ENCODE results near the gene GPAM. TPM values are rescaled to one million over a fixed set of nuclear protein-coding genes. Genes with fewer than 3 reads are reported as not detected.

GPAM gene
- total and polyA plus RNA-seq, 10 of the 15 experiments (the other 5 are each of a cell fraction or from before 2014, with no cell fraction given): 3.3 to 9.4 (median 7.4) TPM

GRCh38 chr10:112183329-112184051, at the start of gene GPAM (continued):
- TF ChIP-seq PRDM15 (CRISPR knock-in tag; IDR thresholded peaks at IDR 0.05) (no peak), USF2 (IDR thresholded peaks at IDR 0.05; ENCODE audit: borderline replicate concordance, low read depth, low read length) (no peak), SKIL (IDR thresholded peaks at IDR 0.05; ENCODE audit: low read depth, poor library complexity, severe bottlenecking) (no peak), GATAD2B (conservative IDR thresholded peaks at IDR 0.05; ENCODE audit: low read depth) (0 out of 2 replicates have a peak, but pooled peaks have one; percentile 27), SRF (IDR thresholded peaks at IDR 0.05; ENCODE audit: low read depth in 2 of 2, low read length in 2 of 2) (peak; percentile 82 to 97), NR2F1 (conservative IDR thresholded peaks at IDR 0.05) (no peak), ZNF207 (IDR thresholded peaks at IDR 0.05; ENCODE audit: borderline replicate concordance) (peak; percentile 94), CBX5 (IDR thresholded peaks at IDR 0.05; ENCODE audit: low read depth) (no peak), NR2C2 (IDR thresholded peaks at IDR 0.05; ENCODE audit: borderline replicate concordance, control insufficient read depth, insufficient read length, low read depth) (no peak), ZBTB40 (IDR thresholded peaks at IDR 0.05; ENCODE audit: borderline replicate concordance) (no peak), BMI1 (IDR thresholded peaks at IDR 0.05; ENCODE audit: borderline replicate concordance) (no peak), RB1 (IDR thresholded peaks at IDR 0.05; ENCODE audit: borderline replicate concordance) (peak; percentile 72; the same call in 1 of the 2 replicates), NFYA (IDR thresholded peaks at IDR 0.05; ENCODE audit: borderline replicate concordance, low read depth, low read length) (no peak), DPF2 (IDR thresholded peaks at IDR 0.05) (peak; percentile 48; the same call in 1 of the 2 replicates)
